Embryonic facial prominence (tissue), 1 donor: Measurements from ENCODE around the gene NAA60.
"Not testable (repeated sequence)": the region's sequence is repeated elsewhere in the genome, so short reads cannot be mapped to it uniquely, and the experiment has no call there.

ENCODE experiments used
- DNase-seq: peaks from one replicate; pipeline ENCODE4 v3.0.0-alpha.2; 2016; ENCODE audit errors: extremely low spot score

The NAA60 gene

GRCh38 chr16:3482659-3483241 lies 39.3 kb downstream of the NAA60 start:
- DNase-seq, result no peak

- DNase-seq, result no peak
Observed at GRCh38 chr16:3484318-3485096, 41.0 kb downstream of the NAA60 start.

- no peak for DNase-seq
Observed at GRCh38 chr16:3485097-3485745, 41.7 kb downstream of the NAA60 start.

- DNase-seq, result no peak
Observed at GRCh38 chr16:3485821-3486505, 42.5 kb downstream of the NAA60 start.

- DNase-seq, result no peak
Observed at GRCh38 chr16:3486506-3487215, 43.2 kb downstream of the NAA60 start.

GRCh38 chr16:3487521-3488410 lies 44.3 kb downstream of the NAA60 start:
- DNase-seq, result no peak

- DNase-seq, result no peak
Observed at GRCh38 chr16:3488801-3489200, 45.3 kb downstream of the NAA60 start.

GRCh38 chr16:3490911-3491629 lies 47.6 kb downstream of the NAA60 start:
- no peak for DNase-seq

GRCh38 chr16:3492356-3492755 lies 48.9 kb downstream of the NAA60 start:
- no peak for DNase-seq

- no peak for DNase-seq
Observed at GRCh38 chr16:3494386-3494973, 51.0 kb downstream of the NAA60 start.

- DNase-seq, result no peak
Observed at GRCh38 chr16:3495176-3495575, 51.7 kb downstream of the NAA60 start, which contains the start of gene C16orf90. C16orf90 (minus strand) TSS chr16:3495489; CDS start chr16:3495421, 68 bp downstream.

- no peak for DNase-seq
Observed at GRCh38 chr16:3496386-3496785, 52.9 kb downstream of the NAA60 start.

GRCh38 chr16:3497771-3498170 lies 54.3 kb downstream of the NAA60 start:
- DNase-seq, result no peak

GRCh38 chr16:3498988-3499387 lies 55.5 kb downstream of the NAA60 start:
- no peak for DNase-seq

GRCh38 chr16:3501412-3501761 lies 57.9 kb downstream of the NAA60 start:
- DNase-seq, result not testable (repeated sequence)

- DNase-seq, result no peak
Observed at GRCh38 chr16:3501783-3502400, 58.4 kb downstream of the NAA60 start.

- no peak for DNase-seq
Observed at GRCh38 chr16:3503523-3503922, 60.0 kb downstream of the NAA60 start.

GRCh38 chr16:3508736-3509135 lies 65.3 kb downstream of the NAA60 start:
- DNase-seq, result no peak

GRCh38 chr16:3509470-3509928 lies 66.0 kb downstream of the NAA60 start:
- DNase-seq, result no peak
